Measurements from ENCODE around the gene TSHZ3.

DNA sequence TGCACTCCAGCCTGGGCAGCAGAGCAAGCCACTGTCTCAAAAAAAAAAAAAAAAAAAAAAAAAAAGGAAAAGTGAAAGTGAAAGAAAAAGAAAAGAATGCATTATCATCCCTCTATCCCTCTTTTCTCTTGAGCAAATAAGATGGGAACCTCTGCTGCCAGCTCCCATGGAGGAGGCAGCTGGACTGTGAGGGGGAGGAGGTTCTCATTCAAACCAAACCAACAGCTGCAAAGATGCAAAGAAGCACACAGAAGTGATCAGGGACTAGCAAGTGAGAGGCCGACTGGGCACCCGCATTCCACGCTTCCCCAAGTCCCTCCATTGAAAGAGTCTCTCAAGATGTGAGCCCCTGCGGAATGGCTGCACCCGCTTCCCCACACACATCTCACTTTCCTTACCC, 63.5 kb downstream of the TSHZ3 start:
- TF ChIP-seq EP300 (conservative IDR thresholded peaks at IDR 0.05; ENCODE audit: poor library complexity, severe bottlenecking): no peak
- TF ChIP-seq, protein P1, sequence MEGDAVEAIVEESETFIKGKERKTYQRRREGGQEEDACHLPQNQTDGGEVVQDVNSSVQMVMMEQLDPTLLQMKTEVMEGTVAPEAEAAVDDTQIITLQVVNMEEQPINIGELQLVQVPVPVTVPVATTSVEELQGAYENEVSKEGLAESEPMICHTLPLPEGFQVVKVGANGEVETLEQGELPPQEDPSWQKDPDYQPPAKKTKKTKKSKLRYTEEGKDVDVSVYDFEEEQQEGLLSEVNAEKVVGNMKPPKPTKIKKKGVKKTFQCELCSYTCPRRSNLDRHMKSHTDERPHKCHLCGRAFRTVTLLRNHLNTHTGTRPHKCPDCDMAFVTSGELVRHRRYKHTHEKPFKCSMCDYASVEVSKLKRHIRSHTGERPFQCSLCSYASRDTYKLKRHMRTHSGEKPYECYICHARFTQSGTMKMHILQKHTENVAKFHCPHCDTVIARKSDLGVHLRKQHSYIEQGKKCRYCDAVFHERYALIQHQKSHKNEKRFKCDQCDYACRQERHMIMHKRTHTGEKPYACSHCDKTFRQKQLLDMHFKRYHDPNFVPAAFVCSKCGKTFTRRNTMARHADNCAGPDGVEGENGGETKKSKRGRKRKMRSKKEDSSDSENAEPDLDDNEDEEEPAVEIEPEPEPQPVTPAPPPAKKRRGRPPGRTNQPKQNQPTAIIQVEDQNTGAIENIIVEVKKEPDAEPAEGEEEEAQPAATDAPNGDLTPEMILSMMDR (IDR thresholded peaks at IDR 0.05; ENCODE audit: poor library complexity, severe bottlenecking): no peak
- TF ChIP-seq, protein P2, sequence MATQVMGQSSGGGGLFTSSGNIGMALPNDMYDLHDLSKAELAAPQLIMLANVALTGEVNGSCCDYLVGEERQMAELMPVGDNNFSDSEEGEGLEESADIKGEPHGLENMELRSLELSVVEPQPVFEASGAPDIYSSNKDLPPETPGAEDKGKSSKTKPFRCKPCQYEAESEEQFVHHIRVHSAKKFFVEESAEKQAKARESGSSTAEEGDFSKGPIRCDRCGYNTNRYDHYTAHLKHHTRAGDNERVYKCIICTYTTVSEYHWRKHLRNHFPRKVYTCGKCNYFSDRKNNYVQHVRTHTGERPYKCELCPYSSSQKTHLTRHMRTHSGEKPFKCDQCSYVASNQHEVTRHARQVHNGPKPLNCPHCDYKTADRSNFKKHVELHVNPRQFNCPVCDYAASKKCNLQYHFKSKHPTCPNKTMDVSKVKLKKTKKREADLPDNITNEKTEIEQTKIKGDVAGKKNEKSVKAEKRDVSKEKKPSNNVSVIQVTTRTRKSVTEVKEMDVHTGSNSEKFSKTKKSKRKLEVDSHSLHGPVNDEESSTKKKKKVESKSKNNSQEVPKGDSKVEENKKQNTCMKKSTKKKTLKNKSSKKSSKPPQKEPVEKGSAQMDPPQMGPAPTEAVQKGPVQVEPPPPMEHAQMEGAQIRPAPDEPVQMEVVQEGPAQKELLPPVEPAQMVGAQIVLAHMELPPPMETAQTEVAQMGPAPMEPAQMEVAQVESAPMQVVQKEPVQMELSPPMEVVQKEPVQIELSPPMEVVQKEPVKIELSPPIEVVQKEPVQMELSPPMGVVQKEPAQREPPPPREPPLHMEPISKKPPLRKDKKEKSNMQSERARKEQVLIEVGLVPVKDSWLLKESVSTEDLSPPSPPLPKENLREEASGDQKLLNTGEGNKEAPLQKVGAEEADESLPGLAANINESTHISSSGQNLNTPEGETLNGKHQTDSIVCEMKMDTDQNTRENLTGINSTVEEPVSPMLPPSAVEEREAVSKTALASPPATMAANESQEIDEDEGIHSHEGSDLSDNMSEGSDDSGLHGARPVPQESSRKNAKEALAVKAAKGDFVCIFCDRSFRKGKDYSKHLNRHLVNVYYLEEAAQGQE (IDR thresholded peaks at IDR 0.05; ENCODE audit: borderline replicate concordance): no peak
- no peak for TF ChIP-seq SMC3 (conservative IDR thresholded peaks at IDR 0.05; ENCODE audit: poor library complexity)
- no peak for TF ChIP-seq TAF1 (IDR thresholded peaks at IDR 0.05; ENCODE audit: low read depth)
- TF ChIP-seq POLR2AphosphoS5 (IDR thresholded peaks at IDR 0.05): no peak
- TF ChIP-seq RAD21 (conservative IDR thresholded peaks at IDR 0.05): no peak
- TF ChIP-seq EZH2 (IDR thresholded peaks at IDR 0.05; ENCODE audit: borderline replicate concordance, insufficient read depth, low read length, poor library complexity, severe bottlenecking): no peak
